Measurements from ENCODE around the gene SORCS2.

The SORCS2 gene

DNA sequence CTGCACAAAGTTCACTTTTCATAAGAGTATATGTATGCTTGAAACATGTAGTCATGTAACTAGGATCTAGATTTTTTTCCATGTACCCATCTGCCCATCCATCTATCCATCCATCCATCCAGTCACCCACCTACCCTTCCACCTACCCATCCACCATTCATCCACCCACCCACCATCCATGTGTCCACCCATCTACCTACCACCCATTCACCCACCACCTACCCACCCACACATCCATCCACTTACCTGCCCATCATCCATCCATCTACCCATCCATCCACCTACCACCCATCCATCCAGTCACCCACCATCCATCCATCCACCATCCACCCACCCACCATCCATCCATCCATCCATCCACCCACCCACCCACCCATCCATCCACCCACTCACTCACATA, 364.2 kb downstream of the SORCS2 start:
- DNase-seq (ENCODE audit: low read depth, low spot score) = no peak
- TF ChIP-seq, protein P1, sequence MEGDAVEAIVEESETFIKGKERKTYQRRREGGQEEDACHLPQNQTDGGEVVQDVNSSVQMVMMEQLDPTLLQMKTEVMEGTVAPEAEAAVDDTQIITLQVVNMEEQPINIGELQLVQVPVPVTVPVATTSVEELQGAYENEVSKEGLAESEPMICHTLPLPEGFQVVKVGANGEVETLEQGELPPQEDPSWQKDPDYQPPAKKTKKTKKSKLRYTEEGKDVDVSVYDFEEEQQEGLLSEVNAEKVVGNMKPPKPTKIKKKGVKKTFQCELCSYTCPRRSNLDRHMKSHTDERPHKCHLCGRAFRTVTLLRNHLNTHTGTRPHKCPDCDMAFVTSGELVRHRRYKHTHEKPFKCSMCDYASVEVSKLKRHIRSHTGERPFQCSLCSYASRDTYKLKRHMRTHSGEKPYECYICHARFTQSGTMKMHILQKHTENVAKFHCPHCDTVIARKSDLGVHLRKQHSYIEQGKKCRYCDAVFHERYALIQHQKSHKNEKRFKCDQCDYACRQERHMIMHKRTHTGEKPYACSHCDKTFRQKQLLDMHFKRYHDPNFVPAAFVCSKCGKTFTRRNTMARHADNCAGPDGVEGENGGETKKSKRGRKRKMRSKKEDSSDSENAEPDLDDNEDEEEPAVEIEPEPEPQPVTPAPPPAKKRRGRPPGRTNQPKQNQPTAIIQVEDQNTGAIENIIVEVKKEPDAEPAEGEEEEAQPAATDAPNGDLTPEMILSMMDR (IDR thresholded peaks at IDR 0.05; ENCODE audit: insufficient read depth, low read length, missing control alignments) = no peak
- ChIA-PET CTCF (no interaction called here), POLR2A (no interaction called here)
- H3K4me3 ChIP-seq (ENCODE audit: low read depth, low read length) = no peak overlapping the region

DNA sequence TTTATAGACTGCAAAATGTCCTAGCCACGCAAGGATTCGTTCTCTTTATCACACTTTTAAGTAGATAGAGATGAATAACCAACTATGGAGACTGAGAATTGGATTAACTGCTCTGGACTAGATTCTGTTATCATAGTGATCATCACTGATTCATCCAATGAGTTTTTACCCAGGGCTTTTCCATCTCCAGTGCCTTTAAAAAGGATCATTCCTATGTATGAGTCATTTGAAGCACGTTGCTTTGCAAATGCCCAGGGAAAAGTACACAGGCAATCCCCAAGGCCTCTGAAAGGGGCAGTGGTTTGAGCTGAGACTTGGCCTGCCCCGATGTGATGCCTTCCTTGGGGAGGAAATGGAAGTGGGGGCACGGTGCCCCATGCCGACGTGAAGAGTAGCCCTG, 365.1 kb downstream of the SORCS2 start:
- ChIA-PET CTCF (interaction anchor here (1.4 kb wide), 1 partner anchor 163 kb away, joined by 4 read pairs; no protein-coding TSS in a partner anchor), POLR2A (no interaction called here)
- H3K4me3 ChIP-seq (ENCODE audit: low read depth, low read length) = no peak overlapping the region
- TF ChIP-seq, protein P1 (IDR thresholded peaks at IDR 0.05; ENCODE audit: insufficient read depth, low read length, missing control alignments) = no peak
- DNase-seq (ENCODE audit: low read depth, low spot score) = peak; percentile 64

DNA sequence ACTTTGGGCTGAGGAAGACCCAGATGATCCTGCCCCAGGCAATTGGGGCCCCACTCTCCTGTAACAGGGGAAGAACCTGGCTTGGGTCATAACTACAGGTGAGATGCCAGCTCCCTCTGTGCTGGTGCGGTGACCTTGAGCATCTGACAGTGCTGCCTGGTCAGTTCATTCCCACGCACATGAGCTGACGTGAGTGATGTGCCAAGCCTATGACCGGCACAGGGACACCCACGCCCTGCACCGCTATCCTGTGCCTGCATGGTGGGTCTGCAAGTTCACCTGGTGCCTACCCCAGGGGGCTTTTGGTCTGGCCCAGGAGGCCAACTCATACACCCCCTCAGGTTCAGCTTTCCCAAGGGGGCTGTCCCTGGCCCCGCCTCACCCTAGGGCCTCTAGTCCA, 366.1 kb downstream of the SORCS2 start:
- CTCF ChIA-PET = interaction anchor here (1.4 kb wide), 1 partner anchor 162 kb away, joined by 4 read pairs; no protein-coding TSS in a partner anchor
- no peak for DNase-seq (ENCODE audit: low read depth, low spot score)
- TF ChIP-seq, protein P1 (IDR thresholded peaks at IDR 0.05; ENCODE audit: insufficient read depth, low read length, missing control alignments) = no peak
- POLR2A ChIA-PET = no interaction called here
- no peak overlapping the region for H3K4me3 ChIP-seq (ENCODE audit: low read depth, low read length)

DNA sequence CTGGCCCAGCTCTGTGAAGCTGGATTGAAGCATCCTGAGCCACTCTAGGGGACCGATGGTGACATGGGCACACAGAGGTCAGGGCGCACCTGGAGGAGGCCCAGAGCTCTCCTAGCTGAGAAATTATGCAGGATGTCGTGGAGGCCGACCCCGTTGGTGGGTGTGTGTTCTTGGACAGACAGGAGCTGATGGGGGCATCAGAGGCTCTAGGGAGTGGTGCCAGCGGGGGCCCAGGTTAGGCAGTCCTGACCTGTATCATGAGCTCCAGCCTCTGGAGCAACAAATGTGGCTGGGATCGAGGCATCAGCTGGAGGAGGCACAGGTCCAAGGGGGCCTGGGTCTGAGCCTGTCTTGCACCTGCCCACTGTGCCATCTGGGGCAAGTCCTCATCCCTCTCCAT, 367.0 kb downstream of the SORCS2 start:
- DNase-seq (ENCODE audit: low read depth, low spot score) = no peak
- no peak overlapping the region for H3K4me3 ChIP-seq (ENCODE audit: low read depth, low read length)
- TF ChIP-seq, protein P1 (IDR thresholded peaks at IDR 0.05; ENCODE audit: insufficient read depth, low read length, missing control alignments) = no peak
- POLR2A ChIA-PET = no interaction called here
- CTCF ChIA-PET = no interaction called here

DNA sequence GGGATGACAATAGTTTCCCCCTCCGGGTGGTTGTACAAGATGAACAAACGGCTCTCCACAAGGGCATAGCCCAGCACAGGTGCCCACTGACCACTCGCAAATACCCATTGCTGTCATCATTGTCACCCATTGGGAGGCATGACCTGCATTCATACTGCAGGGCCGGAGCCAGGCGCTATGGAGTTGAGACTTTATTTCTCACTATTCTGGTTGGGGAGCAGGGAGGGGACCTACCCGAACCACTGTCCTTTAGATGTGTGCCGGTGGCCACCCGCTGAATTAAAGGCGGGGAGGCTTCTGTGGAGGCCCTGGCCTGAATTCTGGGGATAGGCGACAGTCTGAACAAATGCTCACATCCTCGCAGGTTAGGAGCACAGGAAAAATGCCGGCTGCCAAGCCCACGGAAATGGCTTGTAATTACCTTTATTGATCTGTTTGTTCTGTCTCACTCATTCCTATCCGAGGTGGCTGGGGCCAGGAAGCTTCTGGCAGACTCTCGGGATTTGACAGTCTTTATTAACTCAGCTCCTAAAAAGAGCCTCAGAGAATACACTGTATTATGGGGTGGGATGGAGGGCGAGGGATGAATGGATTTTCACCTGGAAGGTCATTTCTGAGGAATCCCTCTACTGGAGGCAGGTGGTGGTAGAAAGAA, 367.5 kb downstream of the SORCS2 start:
- ChIA-PET POLR2A (no interaction called here), CTCF (no interaction called here)
- no peak for DNase-seq (ENCODE audit: low read depth, low spot score)
- TF ChIP-seq, protein P1 (IDR thresholded peaks at IDR 0.05; ENCODE audit: insufficient read depth, low read length, missing control alignments) = no peak
- no peak overlapping the region for H3K4me3 ChIP-seq (ENCODE audit: low read depth, low read length)

DNA sequence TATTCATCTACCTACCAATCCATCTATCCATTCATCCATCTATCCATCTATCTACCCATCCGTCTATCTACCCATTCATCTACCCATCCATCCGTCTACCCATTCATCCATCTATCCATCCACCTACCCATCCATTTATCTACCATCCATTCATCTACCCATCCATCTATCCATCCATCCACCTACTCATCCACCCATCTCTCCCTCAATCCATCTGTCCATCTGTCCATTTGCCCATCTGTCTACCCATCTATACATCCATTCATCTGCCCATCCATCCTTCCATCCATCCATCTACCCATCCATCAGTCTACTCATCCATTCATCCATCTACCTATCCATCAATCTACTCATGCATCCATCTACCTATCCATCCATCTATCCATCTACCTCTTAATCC, 369.2 kb downstream of the SORCS2 start:
- TF ChIP-seq, protein P1 (IDR thresholded peaks at IDR 0.05; ENCODE audit: insufficient read depth, low read length, missing control alignments) = no peak
- no peak overlapping the region for H3K4me3 ChIP-seq (ENCODE audit: low read depth, low read length)
- CTCF ChIA-PET = no interaction called here
- DNase-seq (ENCODE audit: low read depth, low spot score) = no peak
- POLR2A ChIA-PET = no interaction called here
